Mucosa of rectum (tissue), 2 donors: ENCODE results near the gene HSF5.

ENCODE experiments used
- H3K27ac ChIP-seq, 2 donors: one replicate each; pipeline ENCODE4 v1.7.0; 2013; ENCODE audit warnings: inconsistent platforms in 2 of 2, low read depth in 2 of 2, low read length in 2 of 2
- H3K27me3 ChIP-seq, 2 donors: one replicate each; pipeline ENCODE4 v1.7.0; 2013; ENCODE audit warnings: low read length in 2 of 2; ENCODE audit not compliant: control insufficient read depth in 2 of 2, insufficient read depth in 2 of 2
- H3K36me3 ChIP-seq, 2 donors: one replicate each; pipeline ENCODE4 v1.7.0; 2013; ENCODE audit warnings: low read length in 2 of 2; ENCODE audit not compliant: control insufficient read depth in 2 of 2, insufficient read depth in 2 of 2
- H3K4me1 ChIP-seq, 2 donors: one replicate each; pipeline ENCODE4 v1.7.0; 2013; ENCODE audit warnings: low read length in 2 of 2, mild to moderate bottlenecking in 1 of 2; ENCODE audit not compliant: control insufficient read depth in 2 of 2, insufficient read depth in 2 of 2
- H3K4me3 ChIP-seq, 2 donors: one replicate each; pipeline ENCODE4 v1.7.0; 2013; ENCODE audit warnings: low read length in 2 of 2
- H3K9ac ChIP-seq, 2 donors: one replicate each; pipeline ENCODE4 v1.7.0; 2013; ENCODE audit warnings: low read length in 2 of 2, low read depth in 1 of 2, mild to moderate bottlenecking in 1 of 2
- H3K9me3 ChIP-seq, 2 donors: one replicate each; pipeline ENCODE4 v1.7.0; 2013; ENCODE audit warnings: low read length in 2 of 2; ENCODE audit not compliant: control insufficient read depth in 2 of 2
- donor health status: healthy.
- donor health status: Normal muscosa, but diverticular disease.

Gene HSF5

DNA sequence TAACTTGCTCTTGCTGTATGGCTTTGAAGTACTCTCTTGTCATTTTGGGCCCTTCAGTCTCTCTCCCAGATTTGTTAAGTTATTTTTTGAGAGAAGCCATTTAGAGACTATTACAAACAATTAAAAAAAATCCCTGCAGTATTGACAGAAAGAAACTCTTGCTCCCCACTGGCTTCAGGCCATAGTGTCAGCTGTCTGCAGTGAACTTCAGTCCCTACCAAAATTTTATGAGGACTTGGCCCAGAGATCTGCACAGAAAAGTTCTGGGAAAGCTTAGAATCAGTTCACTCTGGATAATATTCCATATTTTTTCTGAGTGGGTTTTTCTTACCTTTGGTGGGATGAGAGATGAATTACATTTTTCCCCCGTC is 105.4 kb downstream of the HSF5 start:
- H3K36me3 ChIP-seq, result no peaks in the 10 kb centered on the region
- H3K27ac ChIP-seq, result peak overlapping the region in 1 of 2 donors; percentile 35
- no peaks in the 10 kb centered on the region for H3K9me3 ChIP-seq
- peak overlapping the region in 1 of 2 donors; percentile 33 for H3K9ac ChIP-seq
- peaks cover 42 to 69% of the 10 kb centered on the region in 2 donors for H3K4me1 ChIP-seq
- no peak overlapping the region for H3K4me3 ChIP-seq
- H3K27me3 ChIP-seq, result no peaks in the 10 kb centered on the region

DNA sequence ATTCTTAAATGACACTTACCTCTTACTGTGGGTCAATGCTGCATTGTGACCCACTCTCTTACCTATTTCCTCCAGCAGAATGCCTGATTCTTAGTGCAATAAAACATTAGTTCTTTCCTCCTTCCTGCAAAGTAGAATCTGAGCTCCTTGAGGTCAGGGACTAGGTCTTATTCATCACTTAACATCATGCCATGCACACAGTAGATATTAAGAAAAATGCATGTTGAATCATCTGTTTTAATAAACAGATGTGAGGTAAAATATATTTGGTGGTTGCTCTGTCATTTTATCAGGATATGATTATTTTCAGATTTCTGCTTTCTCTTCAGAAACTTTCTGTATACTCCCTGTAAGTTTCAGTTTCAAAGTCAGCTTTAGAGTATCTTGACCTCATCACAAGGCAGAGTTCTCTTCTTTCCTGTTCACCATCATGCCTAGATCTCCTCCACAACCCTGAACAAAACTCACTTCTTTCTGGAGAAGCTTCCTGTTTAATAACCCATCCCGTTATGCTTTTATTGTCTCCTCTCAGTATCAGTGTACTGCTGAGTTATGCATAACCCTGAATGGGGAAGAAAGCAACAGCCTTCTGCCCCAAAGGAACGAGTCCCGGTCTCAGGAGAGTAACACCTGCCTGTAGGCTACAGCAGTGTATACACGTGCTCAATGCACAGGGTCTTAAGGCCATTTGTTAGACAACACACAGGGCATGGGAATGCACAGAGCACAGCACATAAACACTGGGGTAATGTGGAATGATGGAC is 105.9 kb downstream of the HSF5 start:
- Histone ChIP-seq H3K4me1 (peaks cover 43 to 71% of the 10 kb centered on the region in 2 donors), H3K4me3 (peak overlapping the region in 1 of 2 donors; percentile 13), H3K9ac (peak overlapping the region; percentile 27 to 33), H3K27me3 (no peaks in the 10 kb centered on the region), H3K9me3 (no peaks in the 10 kb centered on the region), H3K27ac (peak overlapping the region; percentile 45 to 56), H3K36me3 (no peaks in the 10 kb centered on the region)

DNA sequence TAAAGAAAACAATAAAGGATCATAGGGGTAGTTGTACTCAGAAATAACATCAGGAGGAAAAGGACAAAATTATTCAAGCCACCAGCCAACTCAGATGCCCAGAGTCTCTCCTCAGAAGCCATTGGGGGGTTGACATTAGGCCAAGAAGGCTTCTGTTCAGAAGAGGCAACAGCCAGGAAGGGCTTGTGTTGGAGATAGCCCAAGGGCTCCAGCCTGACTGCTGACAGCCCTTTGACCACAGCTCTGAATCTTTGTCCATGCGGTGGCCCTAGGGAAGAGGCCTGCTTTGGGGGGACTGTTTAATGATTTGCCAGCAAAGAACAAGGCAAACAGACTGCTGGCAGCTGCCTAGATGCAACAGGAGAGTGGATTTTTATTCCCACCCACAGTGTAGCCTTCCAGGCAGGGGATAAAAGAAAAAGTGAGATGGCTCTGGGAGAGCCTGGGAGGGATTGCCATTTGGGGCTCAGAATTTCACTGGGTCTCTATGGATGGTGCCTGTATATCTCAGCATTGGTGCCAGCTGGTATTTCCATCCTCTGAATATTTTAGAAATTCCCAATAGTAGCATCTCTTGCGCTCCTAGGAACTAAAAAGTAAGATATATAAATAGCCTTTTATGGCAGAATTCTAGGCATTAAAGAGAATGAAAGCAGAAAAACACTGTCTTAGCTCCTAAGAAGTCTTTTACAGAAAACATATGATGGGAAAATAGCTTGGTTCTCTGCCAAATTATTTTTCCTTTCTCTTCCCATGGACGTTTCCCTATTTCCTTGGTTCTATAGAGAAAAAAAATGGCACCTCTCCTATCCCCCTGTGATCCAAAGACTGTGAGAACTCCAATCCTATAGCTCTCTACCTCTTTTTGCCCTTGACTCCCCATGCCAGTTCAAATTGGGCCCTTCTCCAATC is 106.8 kb downstream of the HSF5 start:
- Histone ChIP-seq H3K36me3 (no peaks in the 10 kb centered on the region), H3K4me3 (no peak overlapping the region), H3K4me1 (peaks cover 49 to 76% of the 10 kb centered on the region in 2 donors), H3K9me3 (no peaks in the 10 kb centered on the region), H3K9ac (peak overlapping the region in 1 of 2 donors; percentile 27), H3K27me3 (no peaks in the 10 kb centered on the region), H3K27ac (peak overlapping the region; percentile 45 to 56)

DNA sequence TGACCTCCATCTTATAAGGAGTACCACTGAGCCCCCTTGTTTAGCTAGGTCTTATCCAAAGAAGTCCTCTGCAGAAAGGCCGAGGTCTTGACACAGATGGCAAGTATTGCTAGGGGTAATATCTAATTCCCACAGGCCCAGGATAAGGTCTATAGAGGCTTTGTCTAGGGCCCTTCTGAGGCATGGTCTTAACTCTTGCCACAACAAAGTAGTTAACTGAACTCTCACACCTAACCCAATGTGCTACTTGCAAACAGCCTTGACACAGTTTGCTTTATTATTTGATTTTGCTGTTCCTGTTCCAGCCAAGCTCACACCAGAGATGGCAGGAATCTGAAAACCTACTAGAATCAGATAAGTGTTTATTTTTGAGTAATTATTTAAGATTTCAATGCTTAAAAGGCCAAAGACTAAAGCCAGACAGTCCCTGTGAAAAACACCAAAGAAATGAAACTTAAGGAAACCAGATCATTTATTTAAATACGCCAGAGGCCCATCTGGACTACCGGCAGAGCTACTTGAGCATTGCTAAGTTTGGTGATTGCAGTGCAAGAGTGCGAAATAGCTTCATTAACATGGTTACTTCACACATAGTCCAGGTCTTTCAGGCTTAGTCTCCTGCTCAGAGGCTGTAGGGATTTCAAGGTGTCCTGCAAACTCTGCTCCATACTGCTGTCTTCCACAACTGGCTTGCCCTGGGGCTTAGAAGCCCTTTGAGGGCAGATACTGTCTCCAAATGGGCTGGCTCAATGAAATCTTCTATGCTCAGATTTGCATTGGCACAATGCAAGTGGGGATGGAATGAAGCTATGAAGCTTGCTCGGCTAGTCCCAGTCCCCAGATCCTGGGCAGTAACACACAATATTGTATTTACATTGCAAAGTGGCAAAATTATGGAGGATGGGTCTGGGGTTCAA is 107.7 kb downstream of the HSF5 start:
- Histone ChIP-seq H3K36me3 (no peaks in the 10 kb centered on the region), H3K4me3 (peak overlapping the region in 1 of 2 donors; percentile 20), H3K9ac (no peak overlapping the region), H3K4me1 (peaks cover 55 to 85% of the 10 kb centered on the region in 2 donors), H3K27ac (peak overlapping the region in 1 of 2 donors; percentile 8), H3K9me3 (no peaks in the 10 kb centered on the region), H3K27me3 (no peaks in the 10 kb centered on the region)

DNA sequence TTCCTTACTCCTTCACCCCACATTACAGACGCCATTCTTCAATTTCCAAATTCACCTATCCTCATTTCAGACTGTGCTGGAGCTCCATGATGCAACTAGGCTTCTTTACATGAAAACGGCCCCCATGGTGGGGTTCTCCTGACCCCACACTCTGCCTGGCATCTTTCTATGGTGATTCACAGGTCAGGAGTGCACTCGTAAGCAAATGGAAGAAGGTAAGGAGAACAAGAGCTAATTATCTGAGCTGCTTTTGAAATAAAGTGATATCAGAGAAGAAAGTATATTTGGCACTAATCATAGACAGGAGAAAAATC is 108.7 kb downstream of the HSF5 start:
- H3K27me3 ChIP-seq, result no peaks in the 10 kb centered on the region
- H3K36me3 ChIP-seq, result no peaks in the 10 kb centered on the region
- peaks cover 65 to 91% of the 10 kb centered on the region in 2 donors for H3K4me1 ChIP-seq
- H3K27ac ChIP-seq, result peak overlapping the region in 1 of 2 donors; percentile 68
- no peaks in the 10 kb centered on the region for H3K9me3 ChIP-seq
- H3K4me3 ChIP-seq, result no peak overlapping the region
- H3K9ac ChIP-seq, result no peak overlapping the region

DNA sequence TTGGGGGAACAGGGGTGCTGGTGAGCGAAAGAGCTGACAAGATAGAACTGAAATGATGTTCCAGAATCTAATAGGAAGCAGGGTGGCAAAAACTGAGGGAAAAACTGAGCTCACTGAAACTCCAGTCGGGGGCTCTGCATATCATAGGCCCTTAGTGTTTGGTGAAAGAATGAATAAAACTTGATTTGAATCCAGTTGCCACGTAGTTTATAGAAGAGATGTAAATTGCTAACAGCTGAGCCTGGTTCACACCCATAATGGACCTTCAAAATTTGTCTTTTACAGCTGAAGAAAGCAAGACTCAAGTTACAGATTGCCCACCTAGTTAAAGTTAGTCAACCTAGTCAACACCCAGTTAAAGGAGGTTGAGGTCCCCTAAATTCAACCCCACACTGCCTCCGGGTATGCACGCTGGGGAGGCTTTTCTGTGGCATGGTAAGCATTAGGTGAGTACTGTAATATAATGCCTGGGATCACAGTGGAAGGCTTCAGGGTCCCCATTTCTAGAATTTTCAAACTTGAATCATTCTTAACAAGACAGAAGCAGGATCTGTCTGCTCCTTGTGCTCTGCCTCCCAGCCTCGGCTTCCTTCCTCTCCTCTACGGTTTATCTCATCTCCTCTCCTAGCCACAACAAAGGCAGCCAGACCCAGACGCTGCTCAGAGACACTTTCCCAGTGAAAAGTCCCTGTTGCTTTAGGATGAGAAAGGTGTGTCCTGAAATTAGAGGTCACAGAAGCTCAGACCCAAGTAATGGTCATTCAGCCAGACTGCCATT is 109.3 kb downstream of the HSF5 start:
- Histone ChIP-seq H3K4me3 (no peak overlapping the region), H3K9me3 (no peaks in the 10 kb centered on the region), H3K27me3 (no peaks in the 10 kb centered on the region), H3K27ac (peak overlapping the region; percentile 14 to 68), H3K4me1 (peaks cover 60 to 85% of the 10 kb centered on the region in 2 donors), H3K9ac (no peak overlapping the region), H3K36me3 (no peaks in the 10 kb centered on the region)

DNA sequence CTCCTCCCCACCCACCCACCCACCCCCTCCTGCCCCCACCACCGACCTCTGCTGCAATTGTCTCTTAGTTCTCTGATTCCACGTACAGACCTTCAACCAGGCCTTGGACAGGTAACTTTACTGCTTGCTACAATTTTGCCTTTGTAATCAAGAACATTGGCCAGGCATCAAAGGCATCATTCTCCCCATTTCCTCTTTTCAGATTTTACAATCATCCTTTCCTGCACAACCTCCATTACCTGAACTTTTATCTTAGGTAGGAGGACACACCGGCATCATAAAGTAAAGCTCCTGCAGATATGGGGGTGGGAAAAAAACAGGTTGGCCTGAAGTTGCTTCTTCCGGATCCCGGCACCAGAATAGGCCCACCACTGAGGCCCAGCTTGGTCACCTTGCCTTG is 110.5 kb downstream of the HSF5 start:
- H3K36me3 ChIP-seq, result peaks cover 2% of the 10 kb centered on the region in 2 donors
- H3K4me1 ChIP-seq, result peaks cover 53 to 76% of the 10 kb centered on the region in 2 donors
- H3K4me3 ChIP-seq, result no peak overlapping the region
- no peaks in the 10 kb centered on the region for H3K9me3 ChIP-seq
- peak overlapping the region; percentile 62 to 68 for H3K27ac ChIP-seq
- no peak overlapping the region for H3K9ac ChIP-seq
- no peaks in the 10 kb centered on the region for H3K27me3 ChIP-seq

DNA sequence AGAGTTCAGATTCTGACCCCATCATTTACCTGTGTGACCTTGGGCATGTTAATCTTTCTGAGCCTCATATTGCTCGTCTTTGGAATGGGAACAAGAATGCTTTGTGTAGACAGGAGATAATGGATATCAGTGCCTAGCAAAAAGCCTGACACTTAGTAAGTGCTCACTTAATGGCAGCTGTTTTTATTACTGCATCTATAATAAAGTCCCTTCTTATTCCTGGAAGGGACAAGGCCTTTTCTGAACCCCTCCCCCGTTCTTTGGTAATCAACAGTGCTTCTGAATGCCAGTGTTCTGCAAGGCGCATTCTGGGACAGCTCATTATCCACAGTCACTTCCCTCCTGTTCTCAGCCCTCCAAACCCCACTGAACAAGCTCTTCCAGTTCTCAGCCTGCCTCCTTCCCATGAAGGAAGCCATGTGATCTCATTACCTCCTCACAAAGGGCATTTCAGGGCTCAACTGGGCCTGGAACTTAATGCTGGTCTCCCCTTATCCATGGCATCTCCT is 111.1 kb downstream of the HSF5 start:
- Histone ChIP-seq H3K9me3 (no peaks in the 10 kb centered on the region), H3K9ac (peak overlapping the region; percentile 5 to 30), H3K4me3 (peak overlapping the region in 1 of 2 donors; percentile 15), H3K4me1 (peaks cover 48 to 71% of the 10 kb centered on the region in 2 donors), H3K36me3 (peaks cover 2 to 7% of the 10 kb centered on the region in 2 donors), H3K27me3 (no peaks in the 10 kb centered on the region), H3K27ac (peak overlapping the region; percentile 82 to 83)

DNA sequence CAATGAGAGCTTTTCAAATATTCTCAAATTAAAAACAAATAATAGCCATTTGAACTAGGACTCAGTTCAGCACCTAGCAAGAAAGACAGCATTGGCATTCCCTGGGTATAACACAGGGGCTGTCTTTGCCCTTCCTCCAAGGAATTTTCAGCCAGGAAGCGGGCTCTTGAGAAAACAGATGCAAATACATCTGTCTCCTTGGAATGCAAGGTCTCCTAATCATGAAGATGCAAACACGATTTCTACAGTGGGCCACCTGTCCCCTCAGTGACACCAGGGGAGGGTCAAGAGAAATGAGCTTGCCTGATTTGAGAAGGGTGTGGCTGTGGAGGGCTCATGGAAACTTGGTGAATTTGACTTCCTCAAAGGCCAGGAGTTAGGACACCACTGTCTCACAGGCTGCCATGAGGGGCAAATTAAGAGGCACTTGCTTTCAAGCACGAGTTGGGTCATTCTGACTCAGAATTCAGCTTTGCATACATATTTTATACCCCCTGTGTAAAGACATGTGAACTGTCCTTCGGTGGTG is 111.7 kb downstream of the HSF5 start:
- Histone ChIP-seq H3K27me3 (no peaks in the 10 kb centered on the region), H3K27ac (peak overlapping the region; percentile 82 to 83), H3K9me3 (no peaks in the 10 kb centered on the region), H3K4me3 (peak overlapping the region; percentile 15 to 31), H3K9ac (peak overlapping the region in 1 of 2 donors; percentile 30), H3K36me3 (peaks cover 2 to 11% of the 10 kb centered on the region in 2 donors), H3K4me1 (peaks cover 42 to 65% of the 10 kb centered on the region in 2 donors)
